ENCODE measurements around the gene SERINC2.

DNA sequence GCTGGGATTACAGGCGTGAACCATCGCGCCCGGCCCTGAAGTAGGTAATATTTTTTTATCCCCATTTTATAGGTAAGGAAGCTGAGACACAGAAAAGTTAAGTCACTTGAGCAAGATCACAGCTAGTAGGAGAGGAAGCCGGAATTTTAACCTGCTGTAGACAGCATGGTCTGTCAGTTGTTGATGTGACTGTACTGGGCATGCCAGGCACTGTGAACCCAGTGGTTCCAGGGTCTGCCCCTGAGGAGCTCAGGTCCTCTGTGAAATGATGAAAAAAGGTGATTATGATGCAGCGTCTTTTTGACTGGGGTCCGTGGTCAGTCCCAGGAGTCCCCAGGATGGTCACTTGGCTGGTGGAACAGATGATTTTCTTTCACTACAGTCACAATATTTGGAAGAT, 23.4 kb upstream of the SERINC2 start:
- TF ChIP-seq, protein P1, sequence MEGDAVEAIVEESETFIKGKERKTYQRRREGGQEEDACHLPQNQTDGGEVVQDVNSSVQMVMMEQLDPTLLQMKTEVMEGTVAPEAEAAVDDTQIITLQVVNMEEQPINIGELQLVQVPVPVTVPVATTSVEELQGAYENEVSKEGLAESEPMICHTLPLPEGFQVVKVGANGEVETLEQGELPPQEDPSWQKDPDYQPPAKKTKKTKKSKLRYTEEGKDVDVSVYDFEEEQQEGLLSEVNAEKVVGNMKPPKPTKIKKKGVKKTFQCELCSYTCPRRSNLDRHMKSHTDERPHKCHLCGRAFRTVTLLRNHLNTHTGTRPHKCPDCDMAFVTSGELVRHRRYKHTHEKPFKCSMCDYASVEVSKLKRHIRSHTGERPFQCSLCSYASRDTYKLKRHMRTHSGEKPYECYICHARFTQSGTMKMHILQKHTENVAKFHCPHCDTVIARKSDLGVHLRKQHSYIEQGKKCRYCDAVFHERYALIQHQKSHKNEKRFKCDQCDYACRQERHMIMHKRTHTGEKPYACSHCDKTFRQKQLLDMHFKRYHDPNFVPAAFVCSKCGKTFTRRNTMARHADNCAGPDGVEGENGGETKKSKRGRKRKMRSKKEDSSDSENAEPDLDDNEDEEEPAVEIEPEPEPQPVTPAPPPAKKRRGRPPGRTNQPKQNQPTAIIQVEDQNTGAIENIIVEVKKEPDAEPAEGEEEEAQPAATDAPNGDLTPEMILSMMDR (IDR thresholded peaks at IDR 0.05): no peak
- TF ChIP-seq POLR2AphosphoS5 (IDR thresholded peaks at IDR 0.05; ENCODE audit: low read depth, low read length) (no peak), SIN3A (IDR thresholded peaks at IDR 0.05; ENCODE audit: borderline replicate concordance, insufficient read depth, low read depth, low read length) (no peak), TCF7L2 (IDR thresholded peaks at IDR 0.05; ENCODE audit: low read depth, low read length) (no peak)
- TF ChIP-seq, protein P2, sequence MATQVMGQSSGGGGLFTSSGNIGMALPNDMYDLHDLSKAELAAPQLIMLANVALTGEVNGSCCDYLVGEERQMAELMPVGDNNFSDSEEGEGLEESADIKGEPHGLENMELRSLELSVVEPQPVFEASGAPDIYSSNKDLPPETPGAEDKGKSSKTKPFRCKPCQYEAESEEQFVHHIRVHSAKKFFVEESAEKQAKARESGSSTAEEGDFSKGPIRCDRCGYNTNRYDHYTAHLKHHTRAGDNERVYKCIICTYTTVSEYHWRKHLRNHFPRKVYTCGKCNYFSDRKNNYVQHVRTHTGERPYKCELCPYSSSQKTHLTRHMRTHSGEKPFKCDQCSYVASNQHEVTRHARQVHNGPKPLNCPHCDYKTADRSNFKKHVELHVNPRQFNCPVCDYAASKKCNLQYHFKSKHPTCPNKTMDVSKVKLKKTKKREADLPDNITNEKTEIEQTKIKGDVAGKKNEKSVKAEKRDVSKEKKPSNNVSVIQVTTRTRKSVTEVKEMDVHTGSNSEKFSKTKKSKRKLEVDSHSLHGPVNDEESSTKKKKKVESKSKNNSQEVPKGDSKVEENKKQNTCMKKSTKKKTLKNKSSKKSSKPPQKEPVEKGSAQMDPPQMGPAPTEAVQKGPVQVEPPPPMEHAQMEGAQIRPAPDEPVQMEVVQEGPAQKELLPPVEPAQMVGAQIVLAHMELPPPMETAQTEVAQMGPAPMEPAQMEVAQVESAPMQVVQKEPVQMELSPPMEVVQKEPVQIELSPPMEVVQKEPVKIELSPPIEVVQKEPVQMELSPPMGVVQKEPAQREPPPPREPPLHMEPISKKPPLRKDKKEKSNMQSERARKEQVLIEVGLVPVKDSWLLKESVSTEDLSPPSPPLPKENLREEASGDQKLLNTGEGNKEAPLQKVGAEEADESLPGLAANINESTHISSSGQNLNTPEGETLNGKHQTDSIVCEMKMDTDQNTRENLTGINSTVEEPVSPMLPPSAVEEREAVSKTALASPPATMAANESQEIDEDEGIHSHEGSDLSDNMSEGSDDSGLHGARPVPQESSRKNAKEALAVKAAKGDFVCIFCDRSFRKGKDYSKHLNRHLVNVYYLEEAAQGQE (IDR thresholded peaks at IDR 0.05; ENCODE audit: insufficient read depth in 1 of 2, low read depth in 2 of 2, low read length in 1 of 2): no peak

Measured in Panc1 (cell line).